ENCODE measurements around the gene MAP10. TPM values are rescaled to one million over a fixed set of nuclear protein-coding genes. Genes with fewer than 3 reads are reported as not detected.

MAP10 gene
- total RNA-seq, 2 donors from 2014 or later = 2.4 to 2.5 TPM

DNA sequence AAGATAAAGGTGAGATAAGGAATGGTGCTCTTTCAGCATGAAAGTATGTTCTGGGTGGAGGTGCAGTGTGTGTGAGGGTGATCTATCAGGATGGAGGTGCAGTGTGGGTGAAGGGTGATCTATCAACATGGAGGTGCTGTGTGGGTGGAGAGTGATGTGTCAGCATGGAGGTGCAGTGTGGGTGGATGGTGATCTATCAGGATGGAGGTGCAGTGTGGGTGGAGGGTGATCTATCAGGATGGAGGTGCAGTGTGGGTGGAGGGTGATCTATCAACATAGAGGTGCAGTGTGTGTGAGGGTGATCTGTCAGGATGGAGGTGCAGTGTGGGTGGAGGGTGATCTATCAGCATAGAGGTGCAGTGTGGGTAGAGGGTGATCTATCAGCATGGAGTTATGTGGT, 12.3 kb upstream of the MAP10 start:
- Histone ChIP-seq H3K9ac (ENCODE audit: low read depth in 2 of 2, low read length in 2 of 2) (no peak overlapping the region), H3K27ac (no peak overlapping the region), H3K36me3 (no peaks in the 10 kb centered on the region), H3K27me3 (no peaks in the 10 kb centered on the region), H3K9me3 (no peaks in the 10 kb centered on the region), H3K4me1 (no peaks in the 10 kb centered on the region), H3K4me3 (no peak overlapping the region)
- DNase-seq = no peak
- intact Hi-C loops (cut with DNase I) = no loop called here
- TF ChIP-seq, protein P1, sequence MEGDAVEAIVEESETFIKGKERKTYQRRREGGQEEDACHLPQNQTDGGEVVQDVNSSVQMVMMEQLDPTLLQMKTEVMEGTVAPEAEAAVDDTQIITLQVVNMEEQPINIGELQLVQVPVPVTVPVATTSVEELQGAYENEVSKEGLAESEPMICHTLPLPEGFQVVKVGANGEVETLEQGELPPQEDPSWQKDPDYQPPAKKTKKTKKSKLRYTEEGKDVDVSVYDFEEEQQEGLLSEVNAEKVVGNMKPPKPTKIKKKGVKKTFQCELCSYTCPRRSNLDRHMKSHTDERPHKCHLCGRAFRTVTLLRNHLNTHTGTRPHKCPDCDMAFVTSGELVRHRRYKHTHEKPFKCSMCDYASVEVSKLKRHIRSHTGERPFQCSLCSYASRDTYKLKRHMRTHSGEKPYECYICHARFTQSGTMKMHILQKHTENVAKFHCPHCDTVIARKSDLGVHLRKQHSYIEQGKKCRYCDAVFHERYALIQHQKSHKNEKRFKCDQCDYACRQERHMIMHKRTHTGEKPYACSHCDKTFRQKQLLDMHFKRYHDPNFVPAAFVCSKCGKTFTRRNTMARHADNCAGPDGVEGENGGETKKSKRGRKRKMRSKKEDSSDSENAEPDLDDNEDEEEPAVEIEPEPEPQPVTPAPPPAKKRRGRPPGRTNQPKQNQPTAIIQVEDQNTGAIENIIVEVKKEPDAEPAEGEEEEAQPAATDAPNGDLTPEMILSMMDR (IDR thresholded peaks at IDR 0.05) = no peak

DNA sequence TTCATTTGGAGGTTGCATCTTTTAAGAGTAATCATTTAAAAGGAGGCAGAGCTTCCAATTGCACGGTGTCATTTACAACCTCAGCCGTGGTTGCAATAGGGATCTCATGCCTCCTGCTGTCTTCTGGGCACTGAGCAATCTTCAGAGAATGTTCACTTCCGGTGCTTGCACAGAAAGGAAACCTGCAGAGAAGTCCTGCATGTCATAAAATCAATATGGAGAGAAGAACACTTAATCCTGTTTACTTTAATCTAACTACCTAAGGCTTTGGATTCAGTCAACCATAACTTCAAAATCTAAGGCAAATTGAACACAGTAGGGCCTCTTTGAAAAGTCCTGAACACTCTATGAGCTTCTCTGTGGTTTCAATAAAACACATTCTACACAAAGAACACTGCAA, 11.3 kb upstream of the MAP10 start:
- intact Hi-C loops (cut with DNase I) = no loop called here
- no peak overlapping the region for H3K27ac ChIP-seq

DNA sequence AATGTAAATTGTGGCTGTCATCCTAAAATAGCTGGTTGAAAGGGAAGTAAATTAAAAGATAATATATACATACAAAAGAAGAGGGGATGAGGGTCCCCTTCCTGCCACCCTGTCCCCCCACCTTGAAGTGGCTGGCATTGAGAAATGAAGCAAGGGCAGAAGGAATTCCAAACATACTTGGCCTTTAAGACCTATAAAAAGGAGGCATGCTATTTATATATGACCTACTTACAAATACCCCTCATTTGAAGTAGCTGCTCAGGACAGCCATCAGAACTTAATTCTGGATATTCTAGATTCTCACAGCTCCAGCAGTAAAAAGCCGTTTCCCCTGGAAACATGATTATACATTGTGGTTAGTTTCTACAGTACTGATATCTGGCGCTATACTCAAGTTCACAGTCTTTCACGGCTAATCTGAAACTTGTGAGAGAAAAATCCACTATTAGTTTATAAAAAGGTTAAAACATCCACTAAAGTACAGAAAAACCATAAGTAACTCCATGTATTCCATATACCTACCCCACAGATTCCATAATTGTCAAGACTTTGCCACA, 9.6 kb upstream of the MAP10 start:
- no peak overlapping the region for H3K4me3 ChIP-seq
- H3K9ac ChIP-seq (ENCODE audit: low read depth in 2 of 2, low read length in 2 of 2) = no peak overlapping the region
- no peaks in the 10 kb centered on the region for H3K36me3 ChIP-seq
- no peaks in the 10 kb centered on the region for H3K9me3 ChIP-seq
- TF ChIP-seq, protein P1 (IDR thresholded peaks at IDR 0.05) = no peak
- no peaks in the 10 kb centered on the region for H3K27me3 ChIP-seq
- no peaks in the 10 kb centered on the region for H3K4me1 ChIP-seq
- no peak overlapping the region for H3K27ac ChIP-seq
- DNase-seq = no peak
- intact Hi-C loops (cut with DNase I) = loop anchor here (5.0 kb wide), 1 partner anchor 158 kb away; no protein-coding TSS in a partner anchor

More for the DNA sequence above, 11.3 kb upstream of the MAP10 start:
- Histone ChIP-seq H3K9me3 (no peaks in the 10 kb centered on the region), H3K9ac (ENCODE audit: low read depth in 2 of 2, low read length in 2 of 2) (no peak overlapping the region), H3K36me3 (no peaks in the 10 kb centered on the region), H3K4me1 (no peaks in the 10 kb centered on the region), H3K27me3 (no peaks in the 10 kb centered on the region), H3K4me3 (no peak overlapping the region)
- DNase-seq = peak; percentile 37
- TF ChIP-seq, protein P1 (IDR thresholded peaks at IDR 0.05) = no peak

DNA sequence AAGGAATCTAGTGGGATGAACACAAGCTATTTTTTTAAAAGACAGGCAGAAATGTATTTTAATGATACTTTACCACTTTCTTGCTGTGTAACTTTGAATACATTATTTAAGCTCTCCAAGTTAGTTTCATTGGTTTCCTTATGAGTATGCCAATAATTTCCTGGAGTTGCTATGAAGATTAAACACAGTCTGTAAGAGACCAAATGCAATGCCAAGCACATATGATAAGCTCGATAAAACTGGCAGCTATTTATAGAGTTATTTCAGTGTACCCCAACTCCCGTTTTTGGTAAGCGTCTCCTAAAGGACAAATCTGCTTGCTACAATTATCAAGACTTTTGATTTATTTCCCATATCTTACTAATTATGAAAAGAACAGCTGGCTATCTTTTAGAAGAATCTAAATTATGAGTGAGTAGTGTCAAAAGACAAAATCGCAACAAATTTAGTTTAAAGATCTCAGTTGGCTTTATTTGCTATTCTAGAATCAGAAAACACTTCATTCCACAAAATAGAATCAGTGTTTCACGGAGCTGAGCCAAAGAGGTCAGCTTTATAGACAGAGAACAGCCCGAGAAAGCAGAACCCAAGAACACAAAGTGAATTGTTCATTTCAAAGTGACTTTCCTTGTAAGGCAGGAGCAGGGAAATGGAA, 7.2 kb upstream of the MAP10 start:
- H3K4me1 ChIP-seq = no peaks in the 10 kb centered on the region
- no peak overlapping the region for H3K9ac ChIP-seq (ENCODE audit: low read depth in 2 of 2, low read length in 2 of 2)
- H3K27me3 ChIP-seq = no peaks in the 10 kb centered on the region
- H3K27ac ChIP-seq = no peak overlapping the region
- H3K36me3 ChIP-seq = no peaks in the 10 kb centered on the region
- no peak overlapping the region for H3K4me3 ChIP-seq
- no peak for DNase-seq
- TF ChIP-seq, protein P1 (IDR thresholded peaks at IDR 0.05) = no peak
- H3K9me3 ChIP-seq = no peaks in the 10 kb centered on the region
- intact Hi-C loops (cut with DNase I) = loop anchor here (5.0 kb wide), 1 partner anchor 161 kb away; no protein-coding TSS in a partner anchor

DNA sequence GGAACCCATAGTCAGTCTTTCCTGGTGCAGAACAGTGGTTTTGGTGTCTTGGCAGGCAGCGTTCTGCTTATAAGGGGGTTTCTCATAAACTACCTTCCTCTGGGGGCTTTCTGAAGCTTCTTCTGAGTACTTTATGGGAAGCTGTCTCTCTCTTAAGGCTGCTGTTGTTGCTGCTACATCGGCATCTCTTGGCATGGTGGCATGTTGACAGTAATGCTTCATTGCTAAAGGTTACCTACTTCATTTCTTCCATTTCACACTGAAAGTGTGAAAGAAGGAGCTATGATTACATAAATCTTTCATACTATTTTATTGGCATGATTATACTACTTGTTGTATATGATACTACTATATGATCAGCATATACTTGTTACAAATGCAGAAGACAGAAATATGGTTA, 6.3 kb upstream of the MAP10 start:
- intact Hi-C loops (cut with DNase I) = loop anchor here (5.0 kb wide), 1 partner anchor 162 kb away; no protein-coding TSS in a partner anchor
- H3K36me3 ChIP-seq = no peaks in the 10 kb centered on the region
- no peaks in the 10 kb centered on the region for H3K4me1 ChIP-seq
- H3K27me3 ChIP-seq = no peaks in the 10 kb centered on the region
- H3K27ac ChIP-seq = no peak overlapping the region
- no peak for DNase-seq
- H3K4me3 ChIP-seq = no peak overlapping the region
- H3K9me3 ChIP-seq = no peaks in the 10 kb centered on the region
- TF ChIP-seq, protein P1 (IDR thresholded peaks at IDR 0.05) = no peak
- no peak overlapping the region for H3K9ac ChIP-seq (ENCODE audit: low read depth in 2 of 2, low read length in 2 of 2)
